ENCODE data around the gene TNS4. TPM values are rescaled to one million over a fixed set of nuclear protein-coding genes. Genes with fewer than 3 reads are reported as not detected.

The TNS4 gene
- total RNA-seq, 1 experiment from 2014 or later: 522 TPM

GRCh38 chr17:40541060-40541872 is 39.8 kb upstream of the TNS4 start:
- no peak for TF ChIP-seq CTCF (IDR thresholded peaks at IDR 0.05; ENCODE audit: unreplicated experiment)
- no peak overlapping the region for H3K4me3 Mint-ChIP-seq (ENCODE audit: unreplicated experiment)
- no peaks in the 10 kb centered on the region for H3K36me3 Mint-ChIP-seq (ENCODE audit: insufficient read depth, unreplicated experiment)
- ChIA-PET CTCF (interaction anchor here (0.7 to 9.8 kb wide), 3 partner anchors 13 to 100 kb away, joined by 3 to 90 read pairs (median 4); no protein-coding TSS in a partner anchor), POLR2A (interaction anchor here (0.5 to 13.6 kb wide), 3 partner anchors 22 to 63 kb away, joined by 4 to 472 read pairs (median 4); no protein-coding TSS in a partner anchor)
- intact Hi-C loops (cut with micrococcal nuclease): no loop called here
- H3K9me3 Mint-ChIP-seq (ENCODE audit: unreplicated experiment): no peaks in the 10 kb centered on the region
- no peaks in the 10 kb centered on the region for H3K27me3 Mint-ChIP-seq (ENCODE audit: insufficient read depth, unreplicated experiment)
- DNase-seq (ENCODE audit: unreplicated experiment): no peak
- no peak overlapping the region for H3K27ac Mint-ChIP-seq (ENCODE audit: low read depth, unreplicated experiment)
- no TSS peak for BruUV-seq (replicated peaks)
- H3K4me1 Mint-ChIP-seq (ENCODE audit: insufficient read depth, unreplicated experiment): peaks cover 25% of the 10 kb centered on the region

- no peak for TF ChIP-seq CTCF (IDR thresholded peaks at IDR 0.05; ENCODE audit: unreplicated experiment)
- BruUV-seq (replicated peaks): no TSS peak
- intact Hi-C loops (cut with micrococcal nuclease): no loop called here
- no peaks in the 10 kb centered on the region for H3K9me3 Mint-ChIP-seq (ENCODE audit: unreplicated experiment)
- H3K4me3 Mint-ChIP-seq (ENCODE audit: unreplicated experiment): no peak overlapping the region
- H3K36me3 Mint-ChIP-seq (ENCODE audit: insufficient read depth, unreplicated experiment): no peaks in the 10 kb centered on the region
- ChIA-PET POLR2A (interaction anchor here (1.4 to 13.6 kb wide), 4 partner anchors 9 to 63 kb away, joined by 3 to 472 read pairs (median 122); partner anchors contain the start of gene TNS4), CTCF (interaction anchor here (1.4 to 9.8 kb wide), 2 partner anchors 11 to 20 kb away, joined by 3 to 90 read pairs; no protein-coding TSS in a partner anchor)
- no peak for DNase-seq (ENCODE audit: unreplicated experiment)
- H3K27me3 Mint-ChIP-seq (ENCODE audit: insufficient read depth, unreplicated experiment): no peaks in the 10 kb centered on the region
- H3K4me1 Mint-ChIP-seq (ENCODE audit: insufficient read depth, unreplicated experiment): peaks cover 28% of the 10 kb centered on the region
- H3K27ac Mint-ChIP-seq (ENCODE audit: low read depth, unreplicated experiment): no peak overlapping the region
Observed at GRCh38 chr17:40540448-40540847, 39.0 kb upstream of the TNS4 start.

- BruUV-seq (replicated peaks): no TSS peak
Observed at GRCh38 chr17:40539711-40540411, 38.4 kb upstream of the TNS4 start.

More at GRCh38 chr17:40539711-40540411, 38.4 kb upstream of the TNS4 start:
- intact Hi-C loops (cut with micrococcal nuclease): no loop called here
- Mint-ChIP-seq H3K27ac (ENCODE audit: low read depth, unreplicated experiment) (no peak overlapping the region), H3K9me3 (ENCODE audit: unreplicated experiment) (no peaks in the 10 kb centered on the region), H3K36me3 (ENCODE audit: insufficient read depth, unreplicated experiment) (no peaks in the 10 kb centered on the region), H3K4me1 (ENCODE audit: insufficient read depth, unreplicated experiment) (peaks cover 28% of the 10 kb centered on the region), H3K4me3 (ENCODE audit: unreplicated experiment) (no peak overlapping the region), H3K27me3 (ENCODE audit: insufficient read depth, unreplicated experiment) (no peaks in the 10 kb centered on the region)
- ChIA-PET CTCF (interaction anchor here (1.3 to 9.8 kb wide), 4 partner anchors 8 to 20 kb away, joined by 3 to 90 read pairs (median 11); no protein-coding TSS in a partner anchor), POLR2A (interaction anchor here (0.6 to 13.6 kb wide), 6 partner anchors 9 to 62 kb away, joined by 3 to 472 read pairs (median 30); partner anchors contain the start of gene TNS4)
- no peak for DNase-seq (ENCODE audit: unreplicated experiment)
- TF ChIP-seq CTCF (IDR thresholded peaks at IDR 0.05; ENCODE audit: unreplicated experiment): no peak
